ENCODE data around the gene ALAD. TPM values are rescaled to one million over a fixed set of nuclear protein-coding genes. Genes with fewer than 3 reads are reported as not detected.

ALAD gene
- total RNA-seq, 4 donors from 2014 or later: 1.5 to 26.6 (median 16.1) TPM

DNA sequence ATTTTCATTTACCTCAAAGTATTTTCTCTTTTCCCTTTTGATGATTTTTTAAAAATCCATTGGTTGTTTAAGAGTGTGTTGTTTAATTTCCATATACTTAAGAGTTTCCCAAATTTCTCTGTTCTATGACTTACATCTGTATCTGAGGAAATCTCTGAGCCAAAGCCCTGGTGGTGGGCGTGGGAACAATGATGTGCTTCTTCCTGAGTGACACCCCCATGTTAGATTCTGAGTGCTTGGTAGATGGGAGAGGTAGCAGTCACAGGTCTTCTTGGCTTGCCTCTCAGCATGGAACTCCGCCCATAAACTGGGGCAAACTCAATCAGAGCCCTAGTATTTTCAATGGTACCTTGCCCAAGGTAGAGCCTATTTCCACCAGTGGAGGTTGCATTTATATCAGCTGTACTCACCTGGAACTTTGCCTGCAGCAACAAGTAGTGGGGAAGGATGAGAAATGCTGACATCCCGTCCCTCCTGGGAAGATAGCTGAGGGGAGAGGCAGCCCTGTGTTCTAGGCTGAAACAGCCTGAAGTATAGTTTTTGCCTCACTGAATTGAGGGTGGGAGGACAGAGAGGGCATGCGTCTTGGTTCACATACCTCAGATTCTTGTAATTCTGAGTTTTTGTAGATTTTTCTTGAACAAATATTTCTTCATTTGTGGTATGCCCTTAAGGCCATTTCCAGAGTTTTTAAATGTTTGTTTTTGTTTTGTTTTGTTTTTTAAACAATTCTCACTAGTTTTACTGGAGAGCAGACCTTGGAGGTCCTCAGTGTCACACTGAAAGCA lies 35.8 kb upstream of the ALAD start:
- no peaks in the 10 kb centered on the region for H3K36me3 ChIP-seq
- H3K27ac ChIP-seq: no peak overlapping the region
- TF ChIP-seq, protein P1, sequence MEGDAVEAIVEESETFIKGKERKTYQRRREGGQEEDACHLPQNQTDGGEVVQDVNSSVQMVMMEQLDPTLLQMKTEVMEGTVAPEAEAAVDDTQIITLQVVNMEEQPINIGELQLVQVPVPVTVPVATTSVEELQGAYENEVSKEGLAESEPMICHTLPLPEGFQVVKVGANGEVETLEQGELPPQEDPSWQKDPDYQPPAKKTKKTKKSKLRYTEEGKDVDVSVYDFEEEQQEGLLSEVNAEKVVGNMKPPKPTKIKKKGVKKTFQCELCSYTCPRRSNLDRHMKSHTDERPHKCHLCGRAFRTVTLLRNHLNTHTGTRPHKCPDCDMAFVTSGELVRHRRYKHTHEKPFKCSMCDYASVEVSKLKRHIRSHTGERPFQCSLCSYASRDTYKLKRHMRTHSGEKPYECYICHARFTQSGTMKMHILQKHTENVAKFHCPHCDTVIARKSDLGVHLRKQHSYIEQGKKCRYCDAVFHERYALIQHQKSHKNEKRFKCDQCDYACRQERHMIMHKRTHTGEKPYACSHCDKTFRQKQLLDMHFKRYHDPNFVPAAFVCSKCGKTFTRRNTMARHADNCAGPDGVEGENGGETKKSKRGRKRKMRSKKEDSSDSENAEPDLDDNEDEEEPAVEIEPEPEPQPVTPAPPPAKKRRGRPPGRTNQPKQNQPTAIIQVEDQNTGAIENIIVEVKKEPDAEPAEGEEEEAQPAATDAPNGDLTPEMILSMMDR (IDR thresholded peaks at IDR 0.05): no peak
- TF ChIP-seq POLR2A (IDR thresholded peaks at IDR 0.05): no peak
- intact Hi-C loops (cut with DNase I; ENCODE audit: low total_unique reads): no loop called here
- no peak for DNase-seq
- H3K4me1 ChIP-seq: no peaks in the 10 kb centered on the region
- no peaks in the 10 kb centered on the region for H3K9me3 ChIP-seq
- H3K27me3 ChIP-seq: no peaks in the 10 kb centered on the region
- no peak overlapping the region for H3K4me3 ChIP-seq

DNA sequence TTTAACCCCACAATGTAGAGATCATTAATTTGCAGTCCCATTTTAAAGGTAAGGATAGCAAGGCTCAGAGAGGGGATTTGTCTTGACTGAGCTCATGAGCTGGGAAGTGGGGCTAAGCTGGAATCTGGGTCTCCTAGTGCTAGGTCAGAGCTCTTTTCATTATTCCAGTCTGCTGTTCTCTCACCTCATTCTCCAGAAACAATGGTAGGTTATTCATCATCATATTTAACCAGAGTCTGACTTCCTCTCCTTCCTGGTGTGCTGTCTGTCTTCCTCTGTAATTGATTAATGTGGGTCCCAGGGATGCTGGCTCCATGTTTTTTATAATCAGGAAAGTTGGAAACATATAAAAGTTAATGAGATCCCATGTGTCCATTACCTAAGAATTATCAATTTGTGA lies 30.1 kb upstream of the ALAD start:
- H3K27ac ChIP-seq: no peak overlapping the region
- no peaks in the 10 kb centered on the region for H3K4me1 ChIP-seq
- intact Hi-C loops (cut with DNase I; ENCODE audit: low total_unique reads): no loop called here
- no peak for TF ChIP-seq POLR2A (IDR thresholded peaks at IDR 0.05)
- TF ChIP-seq, protein P1 (IDR thresholded peaks at IDR 0.05): no peak
- H3K4me3 ChIP-seq: no peak overlapping the region
- no peaks in the 10 kb centered on the region for H3K36me3 ChIP-seq
- DNase-seq: no peak
- no peaks in the 10 kb centered on the region for H3K27me3 ChIP-seq
- no peaks in the 10 kb centered on the region for H3K9me3 ChIP-seq

DNA sequence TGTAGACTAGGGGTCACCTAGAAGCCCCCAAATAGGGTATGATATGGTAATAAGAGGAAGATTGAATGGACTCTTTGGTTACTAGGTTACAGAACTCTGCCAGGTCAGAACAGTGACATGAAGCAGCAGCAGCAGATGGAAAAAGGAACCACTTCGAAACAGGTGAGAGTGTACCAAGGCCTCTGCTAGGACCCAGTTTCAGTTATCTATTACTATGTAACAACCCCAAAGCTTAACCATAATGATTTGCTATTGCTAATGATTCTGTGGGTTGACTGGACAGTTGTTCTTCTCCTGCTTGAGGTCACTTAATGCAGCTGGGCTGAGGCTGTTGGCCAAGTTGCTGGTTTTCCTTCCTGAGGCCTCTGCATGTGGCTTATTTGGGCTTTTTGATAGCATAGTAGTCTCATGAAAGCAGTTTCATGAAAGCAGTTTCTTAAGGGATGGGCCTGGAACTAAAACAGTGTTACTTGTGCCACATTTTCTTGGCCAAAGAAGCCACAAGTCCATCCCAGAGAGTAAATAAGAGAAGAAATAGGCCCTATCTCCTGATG lies 27.1 kb upstream of the ALAD start:
- DNase-seq: no peak
- intact Hi-C loops (cut with DNase I; ENCODE audit: low total_unique reads): no loop called here
- no peak overlapping the region for H3K4me3 ChIP-seq
- H3K9me3 ChIP-seq: no peaks in the 10 kb centered on the region
- no peaks in the 10 kb centered on the region for H3K4me1 ChIP-seq
- TF ChIP-seq POLR2A (IDR thresholded peaks at IDR 0.05): no peak
- TF ChIP-seq, protein P1 (IDR thresholded peaks at IDR 0.05): no peak
- no peaks in the 10 kb centered on the region for H3K27me3 ChIP-seq
- no peak overlapping the region for H3K27ac ChIP-seq
- no peaks in the 10 kb centered on the region for H3K36me3 ChIP-seq

DNA sequence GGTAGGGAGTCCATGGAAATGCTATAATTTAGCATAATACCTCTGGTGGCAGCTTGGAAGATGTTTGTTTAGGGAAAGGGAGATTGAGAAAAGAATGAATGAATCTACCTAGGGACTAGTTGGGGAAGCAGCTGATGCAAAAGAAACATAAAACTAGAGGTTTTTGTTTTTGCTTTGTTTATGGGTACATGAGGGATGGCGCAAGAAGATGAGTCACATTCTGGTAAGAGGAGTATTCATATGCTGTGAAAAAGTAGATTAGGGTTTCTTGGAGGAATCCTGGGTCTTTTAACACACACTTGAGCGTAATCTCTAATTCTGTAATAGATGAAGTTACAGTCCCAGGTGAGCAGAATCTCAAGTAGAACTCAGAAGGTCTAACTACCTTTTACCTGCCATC lies 26.5 kb upstream of the ALAD start:
- no peak for DNase-seq
- intact Hi-C loops (cut with DNase I; ENCODE audit: low total_unique reads): no loop called here

DNA sequence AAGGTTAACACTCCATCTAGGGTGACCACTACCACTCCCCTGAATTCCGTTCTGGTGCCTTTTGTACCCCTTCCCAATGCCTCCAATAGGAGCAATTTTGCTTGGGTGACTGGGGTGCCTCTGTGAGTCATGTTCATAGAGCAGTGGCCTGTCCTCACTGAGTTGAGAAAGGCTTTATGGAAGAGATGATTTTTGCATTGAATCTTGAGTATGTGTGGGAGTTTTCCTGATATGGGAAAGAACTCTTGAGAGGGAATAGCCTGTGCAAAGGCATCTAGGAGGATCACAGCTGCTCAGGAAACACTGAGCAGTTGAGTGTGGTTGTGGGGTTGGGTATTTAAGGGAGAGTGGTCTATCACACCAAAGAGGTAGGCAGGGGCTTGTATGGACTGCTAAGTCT lies 25.6 kb upstream of the ALAD start:
- H3K4me3 ChIP-seq: no peak overlapping the region
- H3K27ac ChIP-seq: no peak overlapping the region
- TF ChIP-seq, protein P1 (IDR thresholded peaks at IDR 0.05): no peak
- TF ChIP-seq POLR2A (IDR thresholded peaks at IDR 0.05): no peak
- no peaks in the 10 kb centered on the region for H3K27me3 ChIP-seq
- no peaks in the 10 kb centered on the region for H3K36me3 ChIP-seq
- H3K4me1 ChIP-seq: no peaks in the 10 kb centered on the region
- H3K9me3 ChIP-seq: no peaks in the 10 kb centered on the region
- DNase-seq: no peak
- intact Hi-C loops (cut with DNase I; ENCODE audit: low total_unique reads): no loop called here

More for the DNA sequence above, 26.5 kb upstream of the ALAD start:
- TF ChIP-seq, protein P1 (IDR thresholded peaks at IDR 0.05): no peak
- no peak for TF ChIP-seq POLR2A (IDR thresholded peaks at IDR 0.05)
- Histone ChIP-seq H3K4me3 (no peak overlapping the region), H3K27me3 (no peaks in the 10 kb centered on the region), H3K9me3 (no peaks in the 10 kb centered on the region), H3K27ac (no peak overlapping the region), H3K4me1 (no peaks in the 10 kb centered on the region), H3K36me3 (no peaks in the 10 kb centered on the region)
